IPS-NIHi7 (cell line): ENCODE data around the gene S100A7.

ENCODE experiments used
- DNase-seq: peaks from one replicate; pipeline ENCODE4 v3.0.0; 2012; ENCODE audit warnings: mixed read lengths; ENCODE audit errors: extremely low spot score

S100A7 gene

DNA sequence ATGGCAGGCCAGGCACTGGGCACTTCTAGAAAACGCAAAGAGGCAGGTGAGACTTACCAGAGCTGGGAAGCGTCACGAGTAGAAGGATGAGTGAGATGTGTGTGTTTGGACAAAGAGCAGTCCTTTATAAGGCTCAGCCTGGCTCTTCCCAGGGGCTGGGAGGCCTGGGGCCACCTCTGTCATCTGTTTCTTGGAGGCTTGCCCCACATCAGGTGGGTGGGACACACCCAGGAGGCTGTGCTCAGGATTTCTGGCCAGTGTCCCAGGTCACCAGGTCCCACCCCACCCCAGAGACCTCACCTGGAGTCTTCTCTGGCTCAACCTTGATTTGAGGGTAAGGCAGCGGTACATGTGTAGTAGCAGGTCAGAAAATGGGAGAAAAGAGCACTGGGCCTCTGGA is at the start of gene S100A7:
Gene S100A7, minus strand, starts transcription at position 101 of the 400 bp plus-strand sequence. CDS start 1,638 bp downstream, outside the sequence.
- no peak for DNase-seq

DNA sequence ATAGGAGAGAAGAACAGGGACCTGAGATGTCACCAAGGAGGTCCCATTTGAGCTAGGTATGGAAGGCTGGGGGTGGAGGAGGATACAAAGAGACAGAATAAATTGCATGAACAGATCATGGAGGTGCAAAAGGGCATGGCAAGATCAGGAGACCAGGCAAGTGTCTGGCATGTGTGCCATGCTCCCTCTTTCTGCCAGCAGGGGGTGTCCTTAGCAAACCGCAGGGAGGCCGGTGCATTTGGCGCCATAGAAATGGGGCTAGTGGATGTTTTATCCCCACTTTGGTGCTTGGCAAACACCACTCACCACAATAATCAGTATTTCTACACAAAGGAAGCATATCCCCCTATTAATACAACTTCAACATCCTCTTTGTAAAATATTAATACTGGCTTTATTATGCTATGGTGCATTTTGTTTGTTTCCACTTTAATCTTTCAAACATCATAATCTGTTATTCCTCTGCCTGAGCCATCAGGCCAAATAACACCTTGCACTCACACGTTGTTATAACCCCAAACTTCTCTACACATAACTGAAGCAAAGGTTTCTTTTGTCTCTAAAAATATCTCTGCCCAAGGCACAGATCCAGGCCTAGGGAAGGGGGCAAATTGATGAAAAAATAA is 49.4 kb upstream of the S100A7 start:
- DNase-seq, result peak; percentile 69

DNA sequence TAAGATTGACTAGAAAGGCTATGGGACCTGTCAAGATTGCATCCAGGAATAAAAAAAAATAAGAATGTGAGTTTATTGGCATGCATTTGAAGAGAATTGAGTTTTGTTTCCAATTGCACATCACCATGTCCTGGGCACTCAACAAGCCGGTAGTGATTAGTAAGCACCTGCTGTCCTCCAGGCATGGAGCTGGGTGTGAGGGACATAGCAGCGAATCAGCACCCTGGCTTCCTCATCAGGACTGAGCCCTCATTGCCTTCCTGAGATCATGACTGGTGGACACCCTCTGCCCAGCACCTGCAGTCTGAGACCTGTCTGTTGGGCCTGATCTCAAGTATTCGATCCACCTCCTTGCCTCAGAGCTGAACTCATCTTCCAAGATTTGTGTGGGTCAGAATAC is 48.6 kb upstream of the S100A7 start:
- DNase-seq, result no peak

DNA sequence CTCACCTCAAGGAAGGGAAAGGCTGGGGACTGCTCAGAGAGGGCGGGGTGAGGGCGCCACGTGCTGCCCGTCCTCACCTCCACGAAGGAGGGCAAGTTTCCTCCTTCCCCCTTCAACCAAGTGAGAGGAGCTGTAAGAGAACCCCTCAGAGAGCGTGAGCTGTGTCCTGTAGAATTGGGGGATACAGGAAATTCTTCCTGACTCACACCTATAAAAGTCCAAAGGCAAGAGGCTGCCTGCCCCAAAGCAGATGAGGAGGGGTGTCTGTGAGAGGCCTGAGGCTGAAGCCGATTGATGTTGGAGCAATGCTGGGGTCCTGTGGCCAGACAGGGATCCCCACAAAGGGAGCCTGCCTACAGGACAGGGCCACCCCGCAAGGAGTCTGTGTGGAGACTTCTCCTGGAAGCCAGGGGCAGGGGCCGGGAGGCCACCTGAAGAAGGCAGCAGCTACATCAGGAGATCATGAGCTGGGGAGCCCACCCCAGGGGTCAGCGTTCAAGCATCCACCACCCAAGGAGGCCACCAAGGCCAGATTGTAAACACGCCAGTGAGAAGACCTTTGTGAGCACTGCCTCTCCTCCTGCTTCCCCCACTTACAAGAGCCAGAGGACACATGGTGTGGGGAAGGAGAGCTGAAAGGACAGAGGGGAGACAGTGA is 47.6 kb upstream of the S100A7 start:
- no peak for DNase-seq

DNA sequence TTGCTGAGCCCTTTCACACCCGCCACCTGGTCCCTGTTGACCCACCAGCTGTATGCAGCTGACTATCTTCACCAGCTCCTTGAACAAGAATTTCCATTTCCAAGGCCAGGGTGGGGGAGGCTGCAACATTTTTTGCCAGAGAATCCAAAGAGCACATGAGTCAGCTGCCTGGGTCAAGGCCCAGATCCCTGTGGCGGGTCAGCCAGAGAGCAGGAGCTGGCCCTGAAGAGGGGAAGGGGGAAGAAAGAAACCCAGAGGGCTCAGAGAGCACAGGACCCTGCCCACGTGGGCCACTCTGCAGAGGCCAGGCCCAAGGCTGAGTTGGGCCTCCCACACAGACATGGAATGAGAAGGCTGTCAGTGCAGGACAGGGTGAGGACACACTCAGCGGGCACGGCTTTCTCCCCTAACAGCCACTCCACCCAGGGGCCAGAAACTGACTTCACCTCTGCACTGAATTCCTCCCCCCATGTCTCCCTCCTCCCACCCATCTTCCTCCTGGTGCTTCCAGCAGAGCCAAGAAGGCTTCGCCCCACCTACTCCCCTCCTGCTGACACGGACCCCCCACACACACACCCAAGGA is 46.5 kb upstream of the S100A7 start:
- DNase-seq, result peak; percentile 17

DNA sequence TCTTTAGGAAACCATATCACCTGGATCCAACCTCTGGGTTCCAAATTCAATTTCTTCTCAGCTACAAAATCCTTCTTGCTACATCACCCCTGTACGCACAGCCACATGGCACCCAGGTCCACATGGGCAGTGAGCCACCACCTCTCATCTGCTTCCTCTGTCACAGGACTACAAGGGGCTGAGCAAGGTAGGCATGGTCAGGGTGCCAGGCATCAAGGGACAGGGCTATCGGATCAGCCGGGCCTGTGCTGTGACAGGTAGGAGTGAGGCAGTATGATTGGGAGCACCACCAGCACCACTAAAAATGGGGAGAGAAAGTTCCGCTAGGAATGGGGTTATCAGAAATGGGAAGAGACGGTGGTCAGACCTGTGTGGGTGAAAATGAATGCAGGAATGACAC is 45.9 kb upstream of the S100A7 start:
- DNase-seq, result no peak

DNA sequence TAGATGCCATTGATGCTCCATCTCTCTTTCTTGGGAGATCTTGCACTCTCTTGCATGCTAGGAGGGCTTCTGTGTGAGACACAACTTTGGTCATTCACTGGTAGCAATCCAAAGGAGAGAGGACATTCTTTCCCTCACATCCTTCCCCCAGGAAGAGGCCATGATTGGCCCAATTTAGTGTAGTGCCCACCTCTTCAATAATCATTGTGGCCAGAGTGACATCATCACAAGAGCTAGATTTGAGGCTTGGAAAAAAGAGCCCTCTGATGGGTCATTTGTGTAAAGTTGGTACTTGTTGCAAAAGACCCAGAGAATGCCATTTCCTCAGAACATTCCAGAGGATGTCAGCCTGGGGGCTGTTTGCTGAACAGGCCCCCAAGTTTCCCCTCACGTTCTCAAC is 45.1 kb upstream of the S100A7 start:
- DNase-seq, result no peak

DNA sequence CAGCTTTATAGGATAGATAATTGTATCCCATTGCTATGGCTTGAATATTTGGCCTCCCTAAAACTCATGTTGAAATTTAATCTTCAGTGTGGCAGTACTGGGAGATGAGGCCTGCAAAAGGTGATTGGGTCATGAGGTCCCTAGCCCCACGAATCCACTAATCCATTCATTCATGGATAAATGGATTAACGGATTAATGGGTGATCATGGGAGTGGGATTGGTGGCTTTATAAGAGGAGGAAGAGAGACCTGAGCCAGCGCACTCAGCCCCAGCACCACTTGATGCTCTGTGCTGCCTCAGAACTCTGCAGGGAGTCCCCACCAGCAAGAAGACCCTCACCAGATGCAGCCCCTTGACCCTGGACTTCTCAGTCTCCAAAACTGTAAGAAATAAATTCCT is 43.3 kb upstream of the S100A7 start:
- no peak for DNase-seq

DNA sequence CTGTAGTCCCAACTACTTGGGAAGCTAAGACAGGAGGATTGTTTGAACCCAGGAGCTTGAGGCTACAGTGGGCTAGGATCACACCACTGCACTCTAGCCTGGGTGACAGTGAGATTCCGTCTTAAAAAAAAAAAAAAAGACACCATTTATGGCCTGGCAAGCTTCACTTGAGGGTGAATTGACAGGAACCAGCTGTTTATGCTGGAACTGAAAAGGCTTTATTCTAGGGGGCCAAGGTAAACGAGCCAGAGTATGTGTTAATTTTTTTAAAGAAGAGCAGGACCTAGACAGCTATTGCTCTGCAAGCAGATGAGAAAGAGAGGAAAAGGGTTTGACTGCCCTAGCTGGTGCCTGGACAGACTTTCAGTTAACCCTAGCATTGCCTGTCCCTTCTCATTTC is 38.3 kb upstream of the S100A7 start:
- no peak for DNase-seq

DNA sequence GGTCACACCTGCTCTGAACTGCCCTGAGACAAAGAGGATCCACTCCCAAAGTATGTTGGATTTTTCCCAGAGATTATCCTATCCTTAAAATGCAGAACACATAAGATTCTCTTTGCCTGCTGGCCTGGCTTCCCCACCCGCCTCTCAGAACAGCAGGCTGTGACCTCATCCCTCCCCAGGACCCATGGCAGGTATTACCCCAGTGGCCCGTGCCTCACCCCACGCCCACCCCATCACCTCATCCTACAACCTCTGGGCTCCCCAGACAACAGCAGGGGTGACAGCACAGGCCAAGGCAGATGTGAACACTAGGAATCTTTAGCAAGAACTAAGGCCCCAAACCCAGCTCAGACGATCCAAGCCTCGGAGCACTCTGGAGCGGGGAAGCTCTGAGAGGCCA is 35.1 kb upstream of the S100A7 start:
- no peak for DNase-seq

DNA sequence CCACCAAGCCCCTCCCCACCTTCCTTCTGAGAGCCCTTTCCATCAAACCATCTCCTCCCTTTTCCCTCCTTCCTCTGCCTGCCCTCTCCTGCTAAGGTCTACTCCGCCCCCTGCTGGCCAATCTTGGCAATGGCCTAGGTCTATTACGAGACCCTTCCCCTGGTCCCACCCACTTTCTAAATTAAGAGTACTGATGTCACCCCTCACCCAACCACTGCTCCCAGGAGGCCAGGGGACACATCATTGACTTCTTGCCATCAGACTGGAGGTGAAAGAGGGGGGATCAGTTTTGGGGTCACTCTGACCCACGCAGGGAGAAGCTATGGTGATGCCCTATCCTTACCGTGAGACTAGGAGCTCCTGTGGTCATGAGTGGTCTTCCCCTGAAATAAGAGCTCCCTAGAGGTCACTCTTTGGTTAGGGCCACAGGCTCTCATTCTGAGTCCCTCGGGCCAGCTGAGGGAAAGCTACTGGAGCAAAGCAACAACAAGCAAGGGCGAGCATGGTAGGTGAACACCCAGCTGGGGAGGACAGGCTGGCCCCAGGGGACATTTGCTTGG is 34.6 kb upstream of the S100A7 start:
- peak; percentile 87 for DNase-seq

DNA sequence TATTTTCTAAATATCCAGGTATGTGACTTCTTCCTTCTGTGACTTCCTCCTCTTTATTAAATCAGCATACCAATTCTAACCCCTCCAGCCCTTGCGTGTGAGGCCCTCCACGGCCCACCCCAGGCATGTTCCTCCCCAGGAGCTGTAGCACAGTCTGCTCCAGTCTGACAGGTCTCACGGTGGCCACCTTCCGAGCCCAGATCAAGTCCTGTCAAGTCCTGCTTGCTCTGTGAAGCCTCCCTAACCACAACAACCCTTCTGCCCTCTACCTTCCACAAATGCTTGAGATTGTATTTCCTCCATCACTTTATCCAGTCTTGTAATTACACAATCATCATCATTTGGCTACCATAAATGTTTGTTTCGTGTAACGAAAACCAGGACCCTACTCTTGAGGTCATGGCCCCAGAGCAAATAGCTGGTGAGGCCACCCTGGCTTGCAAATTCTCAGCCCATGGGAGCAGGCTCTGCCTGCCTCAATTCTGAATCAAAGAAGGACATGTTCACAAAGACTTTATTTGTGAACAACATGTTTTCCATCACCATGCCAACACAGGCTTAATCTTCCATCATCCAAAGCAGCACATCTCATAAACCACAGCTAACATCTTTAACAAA is 33.0 kb upstream of the S100A7 start:
- DNase-seq, result no peak

DNA sequence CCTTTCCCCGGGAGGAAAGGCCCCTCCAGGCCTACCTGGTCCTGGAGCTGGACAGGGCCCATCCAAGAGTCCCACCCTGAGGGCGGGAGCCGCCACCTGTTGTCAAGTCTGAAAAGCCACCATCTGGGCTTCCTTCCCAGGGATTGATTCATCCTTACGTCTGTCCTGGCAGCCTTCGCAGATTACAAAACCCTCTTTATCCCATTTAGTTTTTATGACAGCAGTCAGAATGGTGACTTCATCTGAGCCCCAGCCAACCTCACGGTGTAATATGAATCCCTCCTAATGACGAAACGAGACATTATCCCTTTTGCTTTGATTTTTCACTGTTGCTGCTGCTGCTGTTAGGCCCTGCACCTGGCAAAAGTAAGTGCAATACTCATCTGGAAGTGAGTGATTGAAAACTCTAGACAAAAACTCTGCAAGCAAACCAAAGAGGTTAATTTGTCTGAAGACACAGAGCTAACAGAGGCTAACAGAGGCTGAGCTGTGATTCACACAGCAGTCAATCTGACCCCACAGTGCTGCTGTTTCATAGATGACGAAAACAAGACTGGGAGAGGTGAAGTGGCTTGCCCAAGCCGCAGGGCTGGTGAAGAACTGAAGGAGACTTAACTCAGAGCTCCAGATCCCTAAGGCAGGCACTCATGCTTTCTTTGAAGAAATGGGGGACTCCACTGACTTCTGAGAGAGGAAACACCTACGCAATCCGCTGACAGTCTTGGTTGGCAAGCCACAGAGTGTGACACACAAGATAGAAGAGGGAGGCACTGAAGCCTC is 30.0 kb upstream of the S100A7 start:
- no peak for DNase-seq

DNA sequence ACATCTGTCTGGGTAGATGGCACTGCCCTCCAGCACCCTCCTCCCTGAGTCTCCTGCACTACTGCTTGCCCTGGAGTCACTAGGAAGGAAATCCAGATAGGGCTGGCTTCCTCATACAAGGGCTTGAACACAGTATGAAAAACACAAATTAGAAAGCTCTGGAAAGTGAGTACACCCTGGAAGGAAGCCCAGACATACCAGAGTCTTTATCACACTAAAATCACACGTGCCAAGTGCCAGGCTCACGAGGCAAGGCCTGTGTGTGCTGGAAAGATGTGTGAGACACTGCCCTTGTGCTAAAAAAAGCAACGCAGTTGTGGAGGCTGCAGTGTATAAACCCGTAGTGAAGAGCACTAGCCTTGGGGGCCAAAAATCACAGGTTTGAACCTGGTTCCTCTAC is 28.3 kb upstream of the S100A7 start:
- no peak for DNase-seq

DNA sequence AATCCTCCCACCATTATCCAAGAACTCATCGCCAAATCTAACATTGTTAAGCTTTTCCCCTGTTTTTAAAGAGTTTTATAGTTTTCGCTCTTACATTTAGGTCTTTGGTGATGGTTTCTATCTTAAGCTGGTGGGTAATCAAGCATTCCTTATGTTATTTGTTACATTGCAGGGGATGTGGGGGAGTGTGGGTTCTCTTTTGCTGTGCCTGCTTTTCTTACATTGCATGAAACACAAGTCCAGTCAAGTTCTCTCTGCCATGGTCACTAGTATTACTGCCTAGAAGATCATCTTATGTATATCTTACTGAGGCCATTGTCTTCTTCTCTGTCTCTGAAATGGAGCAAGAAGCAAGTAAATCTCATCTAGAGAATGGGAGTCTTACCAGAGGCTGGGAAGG is 27.3 kb upstream of the S100A7 start:
- DNase-seq, result no peak

DNA sequence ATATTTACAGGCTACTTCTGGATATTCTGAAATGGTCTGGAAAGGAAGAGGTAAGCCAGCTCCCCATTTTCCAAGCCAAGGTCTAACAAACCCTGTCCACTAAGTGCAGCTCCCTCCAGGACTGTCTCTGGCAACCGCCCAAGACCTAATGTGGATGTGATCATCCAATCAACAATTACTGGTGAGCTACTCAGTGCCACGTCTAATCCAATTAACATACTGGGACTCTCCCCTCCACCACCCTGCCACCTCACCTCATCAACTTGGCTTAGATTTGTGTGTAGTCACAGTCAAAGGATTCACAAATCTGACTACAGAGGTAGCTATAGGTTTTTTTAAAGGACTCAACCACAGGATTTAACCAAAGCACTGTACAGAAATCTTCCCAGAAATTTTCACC is 25.4 kb upstream of the S100A7 start:
- DNase-seq, result no peak

DNA sequence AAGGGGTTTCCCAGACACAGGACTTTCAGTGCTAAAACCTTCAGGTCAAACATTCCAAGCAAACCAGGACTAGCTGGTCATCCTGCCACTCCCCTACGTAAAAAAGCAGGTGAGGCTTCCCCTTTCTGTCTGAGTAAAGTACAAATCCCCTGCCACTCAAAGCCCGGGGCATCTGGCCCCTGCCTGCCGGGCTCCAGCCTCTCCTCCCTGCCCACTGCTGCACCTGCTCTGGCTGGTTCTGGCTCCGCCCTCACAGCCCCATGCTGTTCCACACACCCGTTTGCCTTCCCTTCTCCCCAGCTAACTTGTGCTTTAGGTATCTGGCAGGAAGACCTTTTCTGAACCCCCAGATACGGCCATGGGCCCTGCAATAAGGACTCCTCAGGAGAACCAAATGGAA is 23.3 kb upstream of the S100A7 start:
- peak; percentile 43 for DNase-seq

DNA sequence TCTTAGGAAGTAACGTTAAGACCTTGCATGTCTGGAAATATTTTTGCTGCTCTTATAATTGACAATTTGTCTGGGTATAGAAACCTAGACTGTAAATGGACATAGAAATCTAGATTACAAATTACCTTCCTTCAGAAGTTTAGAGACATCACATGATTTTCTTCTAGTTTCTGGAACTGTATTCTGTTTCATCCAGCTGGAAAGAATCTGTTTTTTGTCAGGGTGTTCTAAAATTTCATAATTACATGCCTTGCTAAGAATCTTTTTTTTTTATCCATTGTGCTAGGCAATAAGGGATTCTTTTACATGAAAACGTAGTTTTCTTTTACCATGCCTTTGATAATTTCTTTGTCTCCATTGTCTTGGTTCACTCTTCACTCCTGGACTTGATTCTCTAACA is 20.7 kb upstream of the S100A7 start:
- DNase-seq, result no peak

DNA sequence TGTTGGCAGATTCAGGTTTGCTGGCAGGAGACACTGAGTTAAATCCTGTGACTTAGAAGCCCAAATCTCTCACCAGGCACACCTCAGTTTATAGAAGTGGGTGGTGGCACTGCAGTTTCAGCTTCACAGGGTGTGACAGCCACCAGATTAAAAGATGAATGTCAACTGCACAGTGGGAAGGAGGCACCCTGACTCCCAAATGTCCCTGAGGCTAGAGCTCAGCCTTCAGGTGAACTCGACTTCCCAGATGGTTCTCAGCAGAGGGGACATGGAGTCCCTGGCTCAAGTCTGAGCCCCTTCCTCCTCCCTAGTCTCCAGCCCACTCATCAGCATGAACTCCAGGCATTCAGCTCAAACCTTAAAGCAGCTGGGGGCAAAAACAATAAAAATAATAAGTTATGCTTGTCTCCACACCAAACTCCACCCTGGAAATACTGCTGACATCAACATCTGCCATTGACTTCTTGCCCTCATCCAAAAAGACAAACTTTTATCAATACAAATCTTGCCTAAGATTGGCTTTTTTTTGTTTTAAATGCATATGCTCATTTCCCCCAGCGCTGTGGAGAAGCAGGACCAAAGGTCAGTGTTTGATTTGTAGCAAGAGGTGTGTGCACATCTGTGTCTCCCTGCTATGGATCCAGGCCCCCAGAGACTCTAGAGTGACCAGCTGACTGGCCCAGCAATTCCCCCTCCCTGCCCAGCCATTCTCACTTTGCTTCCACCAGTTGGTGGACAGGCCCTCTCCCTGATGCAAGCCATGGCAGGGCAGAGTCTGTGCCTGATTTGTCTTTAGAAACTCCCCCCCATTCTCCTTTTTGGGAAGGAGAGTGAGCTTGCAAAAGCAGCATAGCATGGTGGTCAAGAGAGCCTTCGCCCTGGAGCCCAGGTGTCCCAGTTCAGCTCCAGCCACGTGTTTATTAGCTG is 18.5 kb upstream of the S100A7 start:
- DNase-seq, result no peak

DNA sequence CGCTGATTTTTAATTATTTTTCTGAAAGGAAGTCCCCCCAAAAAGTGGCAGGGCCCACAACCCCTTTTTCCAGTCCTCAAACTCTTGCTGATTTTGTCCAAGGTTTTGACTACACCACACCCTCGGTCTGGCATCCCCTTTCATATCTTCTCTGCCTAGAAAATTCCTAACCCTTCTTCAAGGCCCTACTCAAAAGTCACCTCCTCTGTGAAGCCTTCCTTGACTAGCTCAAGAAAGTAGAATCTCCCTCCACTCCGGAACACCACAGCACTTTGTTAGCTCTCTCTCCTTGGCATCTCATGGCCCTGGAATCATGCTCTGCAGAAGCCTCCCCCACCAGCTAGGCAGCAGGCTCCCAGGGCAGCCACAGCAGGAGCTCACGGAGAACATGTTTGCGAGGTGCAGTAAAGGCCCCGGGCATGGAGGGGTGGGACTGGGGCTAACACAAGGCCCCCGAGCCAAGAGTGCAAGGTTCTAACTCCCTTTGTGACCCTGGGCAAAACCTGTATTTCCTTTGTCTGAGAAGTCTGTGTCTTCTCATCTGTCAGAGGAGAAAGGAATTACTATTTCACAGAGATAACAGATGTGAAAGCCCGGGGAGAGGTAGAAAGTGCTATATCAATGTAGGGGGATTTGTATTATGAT is 17.7 kb upstream of the S100A7 start:
- no peak for DNase-seq
